Activated CD4-positive, alpha-beta T cell treated with anti-CD3 and anti-CD28 coated beads, Interleukin-2, amount 50 U/mL, for 4 hours (primary cell): ENCODE measurements around the gene FOXI1.
"Not testable (repeated sequence)": the region's sequence is repeated elsewhere in the genome, so short reads cannot be mapped to it uniquely, and the experiment has no call there.

Experiments used
- DNase-seq, 2 experiments: peaks; one replicate each; pipeline ENCODE4 v3.0.0-alpha.2; 2020

The FOXI1 gene

DNA sequence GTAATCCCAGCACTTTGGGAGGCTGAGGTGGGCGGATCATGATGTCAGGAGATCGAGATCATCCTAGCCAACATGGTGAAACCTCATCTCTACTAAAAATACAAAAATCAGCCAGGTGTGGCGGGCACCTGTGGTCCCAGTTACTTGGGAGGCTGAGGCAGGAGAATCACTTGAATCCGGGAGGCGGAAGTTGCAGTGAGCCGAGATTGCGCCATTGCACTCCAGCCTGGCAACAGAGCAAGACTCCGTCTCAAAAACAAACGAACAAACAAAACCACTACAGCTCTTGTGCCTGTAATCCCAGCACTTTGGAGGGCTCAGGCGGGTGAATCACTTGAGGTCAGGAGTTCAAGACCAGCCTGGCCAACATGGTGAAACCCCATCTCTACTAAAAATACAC is 11.4 kb upstream of the FOXI1 start:
- not testable (repeated sequence) for DNase-seq

- no peak for DNase-seq
Measured at GRCh38 chr5:170095646-170096045, 10.1 kb upstream of the FOXI1 start.

GRCh38 chr5:170097934-170098333 is 7.8 kb upstream of the FOXI1 start:
- DNase-seq: no peak

DNA sequence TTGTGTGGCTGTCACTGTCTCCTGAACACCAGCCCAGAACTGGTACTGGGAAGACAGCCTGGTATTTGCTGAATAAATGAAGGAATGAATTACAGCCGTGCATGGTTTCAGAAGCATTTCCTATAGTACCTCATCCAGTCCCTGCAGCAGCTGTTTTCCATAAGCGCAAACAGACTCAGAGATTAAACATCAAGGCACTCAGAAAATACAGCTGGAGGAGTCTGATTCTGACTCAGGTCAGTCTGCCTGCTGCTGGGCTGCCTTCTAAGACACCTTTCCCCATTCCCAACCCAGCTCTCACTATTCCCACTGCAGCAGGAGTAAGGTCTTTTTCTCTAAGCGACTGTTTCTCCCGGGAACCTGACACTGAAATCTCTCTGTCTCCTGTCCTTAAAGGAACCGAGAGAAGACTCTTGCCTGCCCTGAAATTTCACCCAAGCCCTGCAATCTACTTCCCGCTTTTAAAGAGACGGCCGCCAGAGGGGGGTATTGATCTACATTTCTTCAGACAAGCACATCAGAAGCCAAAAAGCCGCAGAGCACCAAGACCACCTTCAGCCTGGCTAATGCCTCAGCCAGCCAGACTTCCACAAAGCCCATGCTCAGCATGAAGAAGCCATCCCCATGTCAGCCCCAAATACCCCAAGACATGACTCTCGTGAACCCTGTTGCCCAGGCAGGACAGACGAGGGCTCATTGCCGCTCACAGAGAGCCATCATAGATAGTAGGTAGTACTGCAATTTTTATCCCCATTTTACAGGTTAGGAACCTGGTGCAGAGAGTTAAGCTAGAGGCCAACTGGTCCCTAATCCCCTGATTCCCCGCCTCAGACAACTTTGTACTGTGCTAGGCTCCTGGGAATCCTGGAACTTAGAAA is 5.4 kb upstream of the FOXI1 start:
- DNase-seq: peak; percentile 60 to 68

DNA sequence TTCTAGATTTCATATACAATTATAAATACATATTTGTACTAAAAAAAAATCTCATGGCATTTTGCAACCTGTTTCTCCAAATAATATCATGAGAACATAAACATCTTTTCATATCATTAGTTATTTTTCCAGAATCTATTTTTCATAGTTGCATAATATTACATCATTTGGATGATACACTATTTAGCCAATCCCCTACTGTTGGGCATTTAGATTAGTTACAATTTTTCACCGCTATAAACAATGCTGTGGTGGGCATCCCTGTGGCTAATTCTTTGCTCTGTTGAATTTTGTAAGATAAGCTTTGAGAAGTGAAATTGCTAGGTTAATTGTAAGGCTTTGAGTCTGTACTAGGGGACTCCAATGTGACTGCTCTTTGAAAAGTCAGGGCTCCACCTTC is 2.2 kb upstream of the FOXI1 start:
- DNase-seq: no peak

DNA sequence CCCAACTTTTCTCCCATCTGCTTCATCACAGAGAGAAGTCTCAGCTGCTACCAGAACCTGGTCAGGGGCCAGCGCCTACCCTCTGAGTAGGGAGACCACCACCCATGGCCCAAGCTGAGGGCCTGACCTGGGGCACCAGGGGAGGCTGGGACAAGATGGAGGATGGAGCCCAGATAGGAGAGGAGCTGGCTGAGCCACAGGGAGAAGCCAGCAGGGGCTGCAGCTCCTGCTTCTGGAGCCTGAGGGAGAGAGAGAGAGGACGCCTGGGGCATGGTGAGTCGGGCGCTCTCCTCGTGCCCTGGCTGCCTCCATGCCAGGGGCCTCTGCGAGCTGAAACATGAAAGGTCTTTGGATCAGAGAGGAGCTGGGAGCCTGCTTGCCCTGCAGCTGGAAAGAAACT is 1.4 kb upstream of the FOXI1 start:
- DNase-seq: no peak

GRCh38 chr5:170104710-170105109 is 987 bp upstream of the FOXI1 start:
- DNase-seq: no peak

- DNase-seq: no peak
Measured at GRCh38 chr5:170107674-170108073, 2.0 kb downstream of the FOXI1 start.

DNA sequence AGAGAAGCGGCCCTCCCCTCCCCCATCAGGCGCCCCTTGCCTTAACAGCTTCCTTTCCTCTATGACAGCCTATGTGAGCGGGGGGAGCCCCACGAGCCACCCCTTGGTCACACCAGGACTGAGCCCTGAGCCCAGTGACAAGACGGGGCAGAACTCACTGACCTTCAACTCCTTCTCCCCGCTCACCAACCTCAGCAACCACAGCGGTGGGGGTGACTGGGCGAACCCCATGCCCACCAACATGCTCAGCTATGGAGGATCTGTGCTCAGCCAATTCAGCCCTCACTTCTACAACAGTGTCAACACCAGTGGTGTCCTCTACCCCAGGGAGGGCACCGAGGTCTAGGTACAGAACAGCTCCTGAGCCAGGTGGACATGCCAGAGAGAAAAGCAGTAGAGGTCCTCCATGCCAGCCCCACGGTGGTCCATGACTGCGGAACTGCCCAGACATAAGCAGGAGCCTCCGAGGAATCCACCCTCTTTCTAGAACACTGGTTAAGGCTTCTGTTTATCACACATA is 2.6 kb downstream of the FOXI1 start:
- DNase-seq: no peak

DNA sequence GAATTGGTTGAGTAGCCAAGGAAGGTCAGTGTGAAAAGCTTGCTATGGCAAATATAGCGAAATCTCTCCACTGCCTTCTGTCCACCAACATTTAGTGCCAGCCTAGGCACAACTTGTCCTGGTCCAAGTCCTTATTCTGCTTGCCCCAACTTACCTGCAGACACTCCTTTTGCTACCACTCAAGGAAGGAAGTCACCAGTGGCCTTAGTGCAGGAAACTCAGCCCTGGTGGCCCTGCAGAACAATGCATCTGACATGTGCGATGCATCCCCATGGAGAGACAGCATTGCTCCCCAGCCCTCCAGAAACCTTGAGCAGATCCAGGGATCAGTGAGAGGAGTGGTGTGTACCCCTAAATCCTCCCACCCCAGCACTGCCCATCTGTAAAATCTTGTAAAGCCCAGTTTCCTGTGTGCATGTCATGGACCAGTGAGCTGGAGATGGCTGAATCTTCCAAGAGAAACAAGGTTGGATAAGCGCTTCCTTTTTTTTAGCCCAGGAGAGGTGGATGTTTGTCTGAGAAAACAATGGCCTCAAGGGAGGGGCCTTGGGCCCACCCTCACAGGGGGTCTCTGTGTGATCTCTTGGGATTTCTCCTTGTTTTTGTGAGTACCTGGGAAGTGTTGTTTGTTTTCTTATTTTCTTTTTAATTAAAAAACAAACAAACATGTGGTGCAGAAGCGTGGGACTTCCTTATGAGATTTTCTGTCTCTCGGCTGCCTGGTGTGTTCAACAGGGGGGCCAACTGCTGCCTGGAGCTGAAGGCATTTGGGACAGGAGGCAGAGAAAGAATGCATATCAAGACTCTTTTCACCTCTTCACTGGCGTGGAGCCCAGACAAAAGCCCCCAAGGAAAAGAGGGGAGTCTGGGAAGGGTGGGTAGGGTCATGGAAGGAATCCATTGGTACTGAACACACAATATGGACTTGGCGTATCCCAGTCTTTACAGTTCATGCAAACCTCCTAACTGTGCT is 3.6 kb downstream of the FOXI1 start:
- DNase-seq: no peak

- no peak for DNase-seq
Measured at GRCh38 chr5:170110403-170111087, 4.8 kb downstream of the FOXI1 start.

DNA sequence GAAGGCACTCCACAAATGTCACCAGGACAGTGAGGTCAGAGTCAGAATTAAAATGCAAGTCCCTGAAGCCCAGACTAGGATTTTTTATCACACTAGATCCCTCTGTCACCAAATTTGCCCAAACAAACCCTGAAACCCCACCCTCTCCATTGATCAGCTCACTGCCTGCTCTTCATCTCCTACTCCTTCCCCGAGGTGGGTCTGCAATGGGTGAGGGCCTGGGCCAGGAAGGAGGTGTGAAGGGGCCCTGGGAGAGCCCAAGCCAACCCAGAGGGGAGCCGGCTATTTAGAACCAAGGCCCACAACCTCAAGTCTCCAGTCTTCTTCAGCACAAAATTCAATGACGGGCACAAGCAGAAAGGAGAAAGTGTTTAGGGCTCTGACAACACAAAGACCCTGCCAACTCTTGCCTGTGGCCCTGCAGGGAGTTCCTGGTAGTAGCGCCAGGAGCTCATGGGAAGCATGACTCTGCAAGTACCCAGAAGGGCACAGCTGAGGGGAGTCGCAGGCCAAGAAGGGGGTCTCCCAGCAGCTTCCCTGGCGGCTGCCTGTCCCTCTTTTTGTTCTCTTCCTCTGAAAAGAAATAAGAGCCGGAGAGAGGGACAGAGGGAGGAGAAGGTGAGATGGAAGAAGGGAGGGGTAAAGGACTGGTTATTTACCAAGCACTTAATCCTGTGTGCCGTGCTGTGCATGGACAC is 5.5 kb downstream of the FOXI1 start:
- DNase-seq: no peak

- no peak for DNase-seq
Measured at GRCh38 chr5:170112876-170113521, 7.3 kb downstream of the FOXI1 start.

GRCh38 chr5:170113522-170113900 is 7.8 kb downstream of the FOXI1 start:
- DNase-seq: no peak

DNA sequence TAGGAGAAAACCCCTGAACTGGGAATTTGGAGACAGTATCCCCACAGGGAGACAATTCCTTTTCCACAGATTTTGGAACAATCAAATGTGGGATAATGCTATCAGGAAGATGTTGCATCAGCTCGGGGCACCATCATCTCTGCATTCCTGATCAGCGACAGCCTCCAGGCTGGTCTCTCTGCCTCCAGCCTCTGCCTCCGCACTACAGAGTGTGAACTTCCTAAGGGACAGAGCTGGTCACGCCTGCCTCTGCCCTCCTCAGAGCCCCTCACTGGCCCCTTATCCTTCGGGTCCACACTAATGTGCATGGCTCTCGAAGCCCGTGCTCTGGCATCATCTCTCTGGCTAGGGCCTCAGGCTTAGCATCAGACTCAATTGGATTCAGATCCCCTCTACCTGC is 8.6 kb downstream of the FOXI1 start:
- no peak for DNase-seq

DNA sequence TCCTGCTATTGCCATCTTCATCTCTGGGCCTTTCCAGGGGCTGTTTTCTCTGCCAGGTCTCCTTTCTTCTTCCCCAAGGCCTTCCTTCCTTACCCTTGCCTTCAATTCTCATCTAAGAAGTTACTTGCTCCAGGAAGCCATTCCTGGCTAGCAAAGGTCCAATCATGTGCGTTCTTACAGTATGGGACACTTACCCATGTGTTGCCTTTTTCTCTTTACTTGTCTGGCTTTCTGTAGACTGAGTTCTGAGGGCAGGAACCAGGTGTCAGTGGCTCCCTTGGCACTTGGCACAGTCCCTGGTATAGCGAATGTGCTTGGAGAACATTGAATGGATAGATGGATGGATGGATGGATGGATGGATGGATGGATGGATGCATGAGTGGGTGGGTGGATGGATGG is 10.2 kb downstream of the FOXI1 start:
- no peak for DNase-seq

- no peak for DNase-seq
Measured at GRCh38 chr5:170117736-170118135, 12.0 kb downstream of the FOXI1 start.

- DNase-seq: no peak
Measured at GRCh38 chr5:170120576-170120975, 14.9 kb downstream of the FOXI1 start.

GRCh38 chr5:170121321-170121720 is 15.6 kb downstream of the FOXI1 start:
- no peak for DNase-seq

DNA sequence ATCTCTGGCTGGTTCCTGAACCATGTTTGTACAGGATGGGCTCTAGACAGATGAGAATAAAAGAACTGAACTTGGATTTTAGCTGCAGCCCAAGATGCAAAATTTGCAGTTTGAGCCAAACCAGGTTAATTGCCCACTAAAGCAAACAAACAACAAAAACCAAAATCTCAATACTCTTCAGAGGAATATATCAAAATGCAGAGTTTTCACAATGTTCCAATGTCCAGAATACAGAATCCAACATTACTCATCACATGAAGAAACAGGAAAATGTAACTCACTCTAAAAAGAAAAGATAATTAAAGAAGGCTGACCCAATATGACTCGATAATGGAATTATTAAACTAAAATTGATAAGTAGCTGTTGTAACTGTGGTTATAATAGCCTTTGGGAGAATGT is 20.4 kb downstream of the FOXI1 start:
- no peak for DNase-seq

DNA sequence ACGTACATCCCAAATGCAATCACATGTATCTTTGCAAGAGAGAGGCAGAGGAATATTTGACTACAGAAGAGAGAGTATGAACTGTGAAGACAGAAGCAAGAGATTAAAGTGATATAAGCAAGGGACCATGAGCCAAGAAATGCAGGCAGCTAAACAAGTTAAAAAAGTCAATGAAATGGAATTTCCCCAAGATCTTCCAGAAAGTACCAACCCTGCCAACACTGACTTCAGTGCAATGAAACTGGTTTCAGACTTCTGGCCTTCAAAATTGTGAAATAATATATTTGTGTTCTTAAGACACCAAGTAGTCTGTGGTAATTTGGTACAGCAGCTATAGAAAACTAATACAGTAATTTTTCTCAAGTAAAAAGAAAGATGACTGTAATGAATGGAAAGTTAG is 20.9 kb downstream of the FOXI1 start:
- DNase-seq: no peak

DNA sequence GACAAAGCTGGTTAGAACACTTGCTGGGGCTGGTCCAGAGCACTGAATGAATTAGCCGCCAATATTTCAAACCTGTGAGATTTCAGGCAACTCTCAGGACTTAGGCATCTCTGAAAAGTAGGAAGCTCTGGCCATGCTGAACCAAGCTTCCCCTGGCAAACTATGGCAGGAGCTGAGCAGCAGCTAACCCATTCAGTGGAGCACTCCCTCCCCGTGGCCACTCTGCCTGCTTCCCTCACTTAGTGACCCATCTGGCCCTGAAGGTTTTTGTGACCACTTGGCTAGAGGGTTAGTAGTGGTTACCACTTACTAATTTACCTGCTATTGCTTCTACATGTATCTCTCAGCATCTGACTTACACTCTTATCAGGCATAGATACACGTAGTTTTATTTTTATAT is 25.5 kb downstream of the FOXI1 start:
- no peak for DNase-seq
